DMS79 (cell line): ENCODE data around the gene C8G.

Experiments
- DNase-seq: peaks from one replicate; lab custom pipeline; 2025; lab: John Stamatoyannopoulos, UW

C8G gene

DNA sequence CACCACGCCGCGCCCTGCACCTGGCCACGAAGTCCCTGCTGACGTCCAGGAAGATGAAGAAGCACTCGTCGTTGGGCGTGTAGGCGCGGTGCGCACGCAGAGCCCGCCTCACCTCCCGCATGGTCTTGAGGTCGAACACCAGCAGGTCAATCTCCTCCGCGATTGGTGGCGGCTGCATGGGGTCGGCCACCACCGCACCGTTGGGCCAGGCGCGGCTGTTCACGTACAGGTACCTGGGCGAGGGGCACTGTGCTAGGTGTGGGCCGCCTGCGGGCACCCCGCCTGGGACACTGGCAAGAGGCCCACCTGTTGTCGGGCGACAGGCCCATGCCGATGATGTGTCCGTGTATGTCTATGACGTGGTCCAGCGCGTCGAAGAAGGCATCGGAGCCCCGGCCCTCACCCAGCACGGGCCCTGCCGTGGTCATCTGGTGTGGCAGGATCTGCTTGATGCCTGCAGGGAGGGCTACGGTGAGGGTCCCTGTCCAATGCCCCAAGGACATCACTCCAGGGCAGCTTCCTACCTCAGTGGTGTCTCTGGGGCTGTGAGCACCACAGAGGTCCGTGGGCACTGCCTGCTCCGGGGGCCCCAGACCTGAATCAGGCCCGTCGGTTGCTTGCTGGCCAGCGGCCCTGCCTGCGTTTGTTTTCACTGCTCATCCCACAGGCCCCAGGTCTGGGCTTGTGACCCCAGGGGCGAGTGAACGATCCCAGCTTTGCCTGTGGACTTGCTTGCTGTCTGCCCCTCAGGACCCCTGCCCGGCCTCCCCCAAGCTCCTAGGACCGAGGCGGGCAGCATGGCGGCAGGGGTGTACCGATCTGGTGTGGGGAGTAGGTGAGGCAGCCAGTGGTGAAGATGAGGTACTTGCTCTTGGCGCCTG is 3.6 kb upstream of the C8G start:
- no peak for DNase-seq

DNA sequence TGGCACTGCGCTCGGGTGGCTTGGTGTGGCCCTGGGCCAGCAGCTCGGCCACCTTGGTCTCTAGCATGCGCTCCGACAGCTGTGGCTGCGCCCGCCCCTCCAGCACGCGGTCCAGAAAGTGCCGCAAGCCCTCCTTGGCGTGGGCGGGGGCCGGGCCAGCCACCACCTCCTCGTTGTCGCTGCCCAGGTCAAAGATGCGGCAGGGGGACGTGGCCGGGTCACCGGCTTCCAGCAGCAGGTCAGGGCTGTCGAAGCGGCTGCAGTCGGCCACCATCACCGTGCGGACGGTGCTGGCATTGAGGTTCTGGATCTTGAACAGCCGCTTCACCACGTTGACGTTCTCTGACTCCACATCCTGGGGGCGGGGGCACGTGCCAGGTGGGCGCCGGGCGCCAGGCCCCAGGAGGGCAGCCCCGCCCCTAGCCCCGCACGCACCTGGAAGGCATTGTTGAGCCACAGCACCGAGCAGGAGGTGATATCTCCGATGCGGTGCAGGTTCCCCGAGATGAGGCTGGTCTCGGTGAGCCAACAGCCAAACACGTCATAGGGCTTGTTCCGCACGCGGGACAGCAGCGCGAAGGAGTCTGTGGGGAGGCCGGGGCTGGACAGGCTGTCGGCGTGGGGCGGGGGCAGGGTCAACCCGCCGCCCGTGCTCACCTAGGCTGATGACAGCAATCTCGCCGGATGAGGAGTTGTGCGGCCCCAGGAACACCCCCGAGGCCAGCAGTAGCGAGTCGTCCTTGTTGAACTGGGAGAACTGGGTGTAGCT is 2.7 kb upstream of the C8G start:
- DNase-seq = no peak

DNA sequence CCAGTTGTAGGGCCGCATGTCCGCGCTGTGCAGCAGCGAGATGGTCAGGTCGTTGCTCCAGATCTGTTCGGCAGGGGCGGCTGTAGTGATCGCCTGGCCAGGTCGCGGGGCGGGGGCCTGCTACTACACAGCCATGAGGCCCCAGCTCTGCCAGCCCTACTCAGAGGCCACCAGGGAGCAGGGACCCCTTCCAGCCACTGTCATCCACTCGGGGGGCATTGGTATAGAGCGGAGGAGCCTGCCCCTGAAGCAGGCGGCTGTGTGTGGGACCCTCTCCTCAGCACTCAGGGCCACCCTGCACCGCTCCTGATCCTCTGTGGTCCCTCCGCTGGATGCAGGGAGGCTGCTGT is 2.2 kb upstream of the C8G start:
- DNase-seq = no peak

DNA sequence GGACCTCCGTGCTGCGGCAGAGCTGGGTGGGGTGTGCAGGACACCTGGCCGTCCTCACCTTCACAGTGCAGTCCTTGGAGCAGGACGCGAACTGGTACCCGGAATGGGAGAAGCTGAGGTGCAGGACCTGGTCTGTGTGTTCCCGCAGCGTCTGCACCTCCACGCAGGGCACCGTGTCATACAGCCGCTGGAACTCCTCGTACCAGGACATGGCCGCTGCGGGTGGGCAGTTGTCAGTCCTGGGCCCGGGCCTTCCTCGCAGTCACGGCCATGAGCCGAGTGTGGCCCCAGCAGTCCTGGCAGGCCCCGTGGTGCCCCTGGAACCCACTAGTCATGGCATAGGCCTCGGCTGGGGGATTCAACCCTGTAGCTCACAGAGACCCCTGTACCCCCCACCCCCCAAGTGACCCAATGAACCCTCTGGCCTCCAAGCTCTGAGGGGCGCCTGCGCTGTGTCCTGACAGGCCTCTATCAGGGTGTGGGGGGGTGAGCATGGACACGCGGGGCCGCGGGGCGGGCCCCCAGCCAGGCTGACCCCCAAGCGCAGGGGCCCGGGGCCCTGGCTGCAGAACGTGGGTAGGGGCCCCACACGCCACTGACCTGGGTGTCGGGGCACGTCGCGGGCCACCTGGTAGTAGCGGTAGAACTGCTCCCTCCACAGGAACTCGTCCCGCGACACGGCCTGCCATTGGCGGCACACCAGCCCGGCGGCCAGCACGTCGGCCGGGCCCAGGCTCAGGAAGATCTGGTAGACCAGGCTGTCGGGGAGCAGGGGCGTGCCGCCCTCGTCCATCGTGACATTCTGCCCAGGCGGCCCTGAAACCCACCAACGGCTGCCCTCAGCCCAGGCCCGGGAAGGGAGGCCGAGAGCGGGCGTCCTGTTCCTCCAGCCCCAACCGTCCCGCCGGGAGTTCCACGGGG is 1.5 kb upstream of the C8G start:
- DNase-seq = no peak

DNA sequence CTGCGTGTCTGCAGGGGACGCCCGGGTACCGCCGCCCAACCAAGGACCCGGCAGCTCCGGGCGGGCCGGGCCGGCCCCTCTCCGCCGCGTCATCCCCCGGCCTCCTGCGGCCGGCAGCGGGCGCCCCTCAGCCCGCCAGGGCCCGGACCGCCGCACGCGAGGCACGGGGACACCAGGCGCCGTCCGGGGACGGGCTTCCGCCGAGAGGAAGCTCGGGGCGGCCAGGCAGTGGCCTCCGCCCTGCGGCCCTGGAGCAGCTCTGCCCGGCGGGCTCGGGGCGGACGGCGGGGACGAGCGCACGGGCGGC is 878 bp upstream of the C8G start:
- DNase-seq = no peak

DNA sequence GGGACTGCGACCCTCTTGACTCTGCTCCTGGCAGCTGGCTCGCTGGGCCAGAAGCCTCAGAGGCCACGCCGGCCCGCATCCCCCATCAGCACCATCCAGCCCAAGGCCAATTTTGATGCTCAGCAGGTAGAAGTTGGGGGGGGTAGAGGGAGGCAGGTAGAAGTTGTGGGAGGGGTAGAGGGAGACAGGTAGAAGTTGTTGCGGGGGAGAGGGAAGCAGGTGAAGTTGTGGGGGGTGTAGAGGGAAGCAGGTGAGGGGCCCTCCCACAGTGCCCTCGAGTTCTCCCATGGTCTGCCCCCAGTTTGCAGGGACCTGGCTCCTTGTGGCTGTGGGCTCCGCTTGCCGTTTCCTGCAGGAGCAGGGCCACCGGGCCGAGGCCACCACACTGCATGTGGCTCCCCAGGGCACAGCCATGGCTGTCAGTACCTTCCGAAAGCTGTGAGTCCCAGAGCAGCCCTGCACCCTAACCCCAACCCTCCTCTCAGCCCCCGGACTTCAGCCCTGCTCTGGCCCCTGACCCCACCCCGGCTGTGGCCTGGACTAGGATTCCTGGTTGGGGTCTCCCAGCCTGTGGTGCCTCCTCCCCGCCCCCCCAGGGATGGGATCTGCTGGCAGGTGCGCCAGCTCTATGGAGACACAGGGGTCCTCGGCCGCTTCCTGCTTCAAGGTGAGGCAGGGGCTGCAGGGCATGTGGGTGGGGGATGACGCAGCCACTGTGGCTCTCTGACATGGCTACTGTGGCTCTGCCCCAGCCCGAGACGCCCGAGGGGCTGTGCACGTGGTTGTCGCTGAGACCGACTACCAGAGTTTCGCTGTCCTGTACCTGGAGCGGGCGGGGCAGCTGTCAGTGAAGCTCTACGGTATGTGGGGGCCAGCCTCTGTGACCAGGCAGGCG is 537 bp downstream of the C8G start:
- no peak for DNase-seq

DNA sequence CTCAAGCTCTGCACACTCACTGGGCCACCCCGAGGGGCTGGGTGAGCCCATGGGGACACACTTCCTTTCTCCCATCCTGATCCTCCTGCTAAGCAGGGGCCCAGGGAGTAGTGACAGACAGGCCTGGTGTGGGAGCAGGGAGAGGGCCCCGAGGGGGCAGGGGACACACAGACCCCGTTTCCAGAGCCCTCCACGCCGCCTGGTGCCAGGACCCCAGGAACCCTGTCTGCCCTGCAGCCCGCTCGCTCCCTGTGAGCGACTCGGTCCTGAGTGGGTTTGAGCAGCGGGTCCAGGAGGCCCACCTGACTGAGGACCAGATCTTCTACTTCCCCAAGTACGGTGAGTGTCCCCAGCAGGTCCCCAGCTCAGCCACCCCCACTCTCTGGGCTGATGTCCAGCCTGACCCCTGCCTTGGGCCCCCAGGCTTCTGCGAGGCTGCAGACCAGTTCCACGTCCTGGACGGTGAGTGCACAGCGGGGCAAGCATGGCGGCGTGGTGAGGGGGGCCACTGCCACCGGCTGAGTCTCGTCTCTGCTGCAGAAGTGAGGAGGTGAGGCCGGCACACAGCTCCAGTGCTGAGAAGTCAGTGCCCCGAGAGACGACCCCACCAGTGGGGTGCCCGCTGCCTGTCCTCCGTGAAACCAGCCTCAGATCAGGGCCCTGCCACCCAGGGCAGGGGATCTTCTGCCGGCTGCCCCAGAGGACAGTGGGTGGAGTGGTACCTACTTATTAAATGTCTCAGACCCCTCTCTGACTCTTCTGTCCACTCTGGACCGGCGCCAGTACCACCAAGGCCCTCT is 1.4 kb downstream of the C8G start:
- DNase-seq = no peak

DNA sequence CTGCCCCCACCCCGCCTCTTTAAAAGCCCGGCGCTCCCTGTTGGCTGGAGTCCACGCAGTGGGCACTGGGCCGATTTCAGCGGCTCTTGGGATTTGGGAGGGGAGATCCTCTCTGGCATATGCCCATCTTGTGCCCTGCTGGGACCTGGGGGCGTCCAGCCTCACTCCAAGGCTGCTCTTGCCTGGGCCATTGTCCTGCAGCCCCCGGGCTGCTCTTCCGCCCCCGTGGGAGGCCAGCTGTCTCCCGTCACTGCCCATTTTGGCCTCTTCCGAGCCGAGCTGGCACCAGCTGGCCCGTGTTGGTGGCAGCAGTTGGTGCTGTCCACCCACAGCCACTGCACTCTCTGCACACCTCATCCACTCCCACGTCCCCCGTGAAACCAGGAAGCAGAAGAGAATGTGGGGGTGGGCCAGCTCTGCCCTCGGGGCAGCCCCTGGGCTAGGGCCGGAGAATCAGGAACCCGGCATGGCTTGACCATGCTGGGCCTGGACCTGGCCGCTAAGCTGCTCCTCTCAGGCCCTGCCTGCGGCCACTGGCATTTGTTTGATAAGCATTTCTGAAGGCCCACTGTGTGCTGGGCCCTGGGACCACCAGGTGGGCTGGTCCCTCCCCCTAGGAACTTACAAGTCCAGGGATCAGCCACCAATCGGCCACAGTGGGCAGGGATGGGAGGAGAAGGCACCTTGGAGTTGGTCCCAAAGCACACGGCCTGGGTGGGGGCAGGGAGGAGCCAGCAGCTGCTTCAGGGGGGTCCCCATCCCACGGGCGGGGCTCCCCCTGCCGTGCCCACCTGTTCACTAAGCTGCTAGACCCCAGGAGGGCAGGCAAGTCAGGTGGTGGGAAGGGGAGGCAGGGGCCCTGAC is 2.2 kb downstream of the C8G start:
- DNase-seq = no peak

DNA sequence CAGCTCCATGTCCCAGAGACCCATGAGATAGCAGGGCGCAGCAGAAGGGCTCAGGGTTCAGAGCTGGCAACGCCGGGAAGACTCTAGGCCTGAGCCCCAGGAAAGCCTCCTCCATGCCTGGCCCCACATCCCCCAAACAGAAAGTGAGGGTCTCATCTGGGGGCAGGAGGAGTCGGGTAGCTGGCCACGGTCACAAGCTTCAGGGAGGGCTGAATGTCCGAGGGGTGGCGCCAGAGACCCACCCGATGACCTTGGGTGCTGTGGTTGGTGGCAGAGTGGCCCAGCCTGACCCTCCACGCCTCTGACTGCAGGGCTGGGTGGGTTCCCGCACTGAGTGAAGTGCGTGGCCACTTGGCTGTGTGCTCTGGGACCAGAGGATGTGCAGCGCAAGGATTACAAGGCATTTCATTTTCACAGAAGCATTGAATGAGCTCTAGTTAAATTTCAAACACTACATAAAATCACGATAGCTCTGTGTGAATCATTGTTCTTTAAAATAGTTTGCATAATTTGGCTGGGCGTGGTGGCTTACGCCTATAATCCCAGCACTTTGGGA is 3.0 kb downstream of the C8G start:
- no peak for DNase-seq

DNA sequence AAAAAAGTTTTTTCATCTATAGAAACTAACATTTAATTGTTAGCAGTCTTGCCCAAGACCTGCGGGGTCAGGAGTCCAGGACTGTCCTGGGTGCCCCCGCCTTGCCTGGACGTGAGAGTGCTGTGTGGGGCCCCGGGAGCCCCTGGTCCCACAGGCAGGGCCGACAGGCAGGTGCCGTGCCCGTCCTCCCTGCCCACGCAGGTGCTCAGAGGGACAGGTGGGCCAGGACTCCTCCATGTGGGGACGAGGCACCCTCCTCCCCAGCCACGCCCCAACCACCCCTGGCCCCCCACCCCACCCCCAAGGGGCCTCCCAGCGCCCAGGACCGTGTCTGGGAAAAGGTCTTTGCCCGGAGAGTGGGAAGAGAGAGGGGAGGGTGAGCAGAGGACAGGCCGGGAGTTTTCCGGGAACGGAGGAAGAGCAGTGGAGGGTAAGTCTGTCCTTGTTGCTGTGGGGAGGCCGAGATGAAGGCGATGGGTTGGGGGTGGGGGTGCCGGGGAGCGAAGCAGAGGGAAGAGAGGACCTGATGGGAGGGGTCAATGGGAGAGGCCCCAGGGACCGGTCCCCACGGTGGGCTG is 4.3 kb downstream of the C8G start:
- DNase-seq = no peak

DNA sequence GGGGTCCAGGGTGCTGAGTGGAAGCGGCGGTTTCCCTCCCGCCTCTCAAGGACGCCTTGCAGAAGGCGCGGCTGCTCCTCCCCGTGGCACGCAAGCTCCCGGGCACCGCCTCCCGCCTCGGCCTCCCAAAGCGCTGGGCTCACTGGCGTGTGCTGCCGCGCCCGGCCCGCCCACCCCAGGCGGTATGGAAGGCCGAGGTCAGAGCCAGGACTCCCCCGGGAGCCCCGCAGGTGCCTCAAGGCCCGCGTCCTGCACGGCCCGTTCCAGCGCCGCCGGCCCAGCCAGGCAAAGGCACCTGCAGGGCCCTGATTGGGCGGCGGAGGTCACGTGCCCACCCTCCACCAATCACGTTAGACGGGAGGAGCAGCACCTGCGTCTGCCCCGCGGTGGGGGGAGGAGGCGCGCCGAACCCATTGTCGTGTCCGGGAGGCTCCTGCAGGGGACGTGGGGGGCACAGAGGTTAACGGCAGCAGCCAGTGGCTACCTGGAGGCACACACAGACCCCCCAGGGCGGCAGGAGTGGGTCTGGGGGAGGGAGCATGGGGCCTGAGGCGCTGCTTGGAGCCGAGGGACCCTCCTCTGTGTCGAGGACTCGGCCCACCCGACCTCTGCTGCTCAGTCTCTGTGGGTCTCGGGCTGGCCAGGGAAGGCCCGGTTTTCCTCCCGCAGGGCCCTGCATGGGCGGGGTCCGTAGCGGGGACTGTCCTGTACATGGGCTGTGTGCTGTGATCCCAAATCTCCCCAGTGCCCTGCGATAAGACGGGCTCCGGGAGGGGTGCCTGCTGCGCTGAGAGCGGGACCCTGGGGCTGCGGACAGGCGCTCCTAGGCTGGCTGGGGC is 5.0 kb downstream of the C8G start:
- DNase-seq = peak; percentile 94

DNA sequence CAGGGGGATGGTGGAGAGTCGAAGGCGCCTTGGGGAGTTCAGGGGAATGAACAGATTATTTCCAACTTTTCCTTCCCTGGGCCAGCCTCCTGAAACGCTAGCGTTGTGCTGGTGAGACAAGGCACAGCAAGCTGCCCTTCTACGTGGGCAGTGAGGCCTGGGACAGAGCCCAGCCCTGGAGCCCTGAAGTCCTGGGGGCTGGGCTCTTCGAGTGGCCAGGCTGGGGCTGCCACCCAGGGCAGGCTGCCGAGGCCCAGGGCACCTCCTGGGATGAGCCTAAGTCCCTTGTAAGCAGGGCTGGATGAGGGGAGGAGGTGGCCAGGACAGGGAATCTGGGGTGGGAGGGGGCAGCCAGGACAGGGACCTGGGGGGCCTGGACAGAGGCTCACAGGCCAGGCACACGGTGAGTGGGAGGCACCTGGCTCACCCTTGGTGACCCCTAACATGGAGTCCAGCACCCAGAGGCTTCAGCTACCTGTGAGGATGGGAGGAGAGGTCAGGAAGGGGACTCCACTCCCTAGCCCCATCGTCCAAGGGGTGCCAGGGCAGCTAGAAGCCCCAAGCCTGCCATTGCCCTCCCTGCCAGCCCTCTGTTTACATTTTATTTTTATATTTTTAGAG is 5.7 kb downstream of the C8G start:
- DNase-seq = no peak

DNA sequence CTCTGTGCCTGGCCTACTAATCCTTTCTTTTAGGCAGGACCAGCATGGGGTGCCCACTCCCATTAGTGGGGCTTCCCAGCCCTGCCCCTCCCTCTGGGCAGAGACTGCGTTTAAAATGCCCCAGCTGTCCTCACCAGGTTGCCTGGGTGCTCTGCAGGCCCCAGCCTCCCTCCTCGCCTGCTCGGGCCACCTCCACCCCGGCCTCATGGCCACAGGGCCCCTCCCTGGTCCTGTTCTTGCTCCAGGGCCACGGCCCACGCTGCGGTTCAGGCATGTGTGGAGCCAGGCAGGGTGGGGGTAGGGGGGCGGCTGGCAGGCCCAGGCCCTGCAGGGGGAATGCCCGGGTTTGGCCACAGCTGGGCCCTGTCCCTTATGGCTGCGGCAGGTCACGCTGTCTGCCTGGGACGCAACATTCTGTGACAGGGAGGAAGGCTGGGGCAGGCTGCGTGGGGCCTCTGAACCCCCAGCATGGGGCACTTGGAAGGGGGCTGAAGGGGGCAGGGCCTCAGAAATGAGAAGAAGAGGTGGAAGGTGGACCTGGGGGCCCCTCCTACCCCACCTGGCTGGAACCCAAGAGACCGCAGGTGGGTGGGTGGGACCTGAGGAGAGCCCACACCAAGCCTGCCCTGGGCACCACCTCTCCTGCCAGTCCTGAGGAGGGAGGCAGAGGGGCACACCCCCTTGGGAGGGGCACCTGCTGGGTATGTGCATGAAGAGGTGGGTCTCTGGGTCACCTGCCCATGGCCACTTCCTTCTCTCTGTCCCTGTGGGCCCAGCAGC is 6.7 kb downstream of the C8G start, which contains the start of gene LCN12:
Gene LCN12 (plus strand): TSS at position 733 of the 780 bp plus-strand sequence. CDS start 55 bp downstream, outside the sequence.
- no peak for DNase-seq

DNA sequence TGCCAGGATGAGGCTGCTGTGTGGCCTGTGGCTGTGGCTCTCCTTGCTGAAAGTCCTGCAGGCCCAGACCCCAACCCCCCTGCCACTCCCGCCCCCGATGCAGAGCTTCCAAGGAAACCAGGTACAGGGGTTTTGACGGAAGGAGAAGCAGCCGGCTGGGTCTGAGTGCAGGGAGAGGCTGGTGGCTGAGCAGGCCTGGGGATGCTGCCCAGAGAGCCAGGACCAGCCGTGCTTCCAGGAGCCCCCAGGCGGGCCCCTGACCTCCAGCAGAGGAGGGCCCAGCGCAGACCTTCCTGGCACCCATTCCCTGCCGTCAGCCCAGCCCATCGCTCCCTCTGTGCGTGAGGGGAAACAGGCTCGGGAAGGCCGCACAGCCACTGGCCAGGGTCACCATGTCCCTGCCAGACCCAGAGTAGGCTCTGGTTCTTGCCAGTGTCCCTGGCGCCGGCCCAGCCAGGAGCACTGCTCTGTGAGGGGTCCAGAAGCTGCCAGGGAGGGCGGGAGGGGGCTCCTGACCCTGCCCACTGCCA is 7.3 kb downstream of the C8G start:
- peak; percentile 33 for DNase-seq

DNA sequence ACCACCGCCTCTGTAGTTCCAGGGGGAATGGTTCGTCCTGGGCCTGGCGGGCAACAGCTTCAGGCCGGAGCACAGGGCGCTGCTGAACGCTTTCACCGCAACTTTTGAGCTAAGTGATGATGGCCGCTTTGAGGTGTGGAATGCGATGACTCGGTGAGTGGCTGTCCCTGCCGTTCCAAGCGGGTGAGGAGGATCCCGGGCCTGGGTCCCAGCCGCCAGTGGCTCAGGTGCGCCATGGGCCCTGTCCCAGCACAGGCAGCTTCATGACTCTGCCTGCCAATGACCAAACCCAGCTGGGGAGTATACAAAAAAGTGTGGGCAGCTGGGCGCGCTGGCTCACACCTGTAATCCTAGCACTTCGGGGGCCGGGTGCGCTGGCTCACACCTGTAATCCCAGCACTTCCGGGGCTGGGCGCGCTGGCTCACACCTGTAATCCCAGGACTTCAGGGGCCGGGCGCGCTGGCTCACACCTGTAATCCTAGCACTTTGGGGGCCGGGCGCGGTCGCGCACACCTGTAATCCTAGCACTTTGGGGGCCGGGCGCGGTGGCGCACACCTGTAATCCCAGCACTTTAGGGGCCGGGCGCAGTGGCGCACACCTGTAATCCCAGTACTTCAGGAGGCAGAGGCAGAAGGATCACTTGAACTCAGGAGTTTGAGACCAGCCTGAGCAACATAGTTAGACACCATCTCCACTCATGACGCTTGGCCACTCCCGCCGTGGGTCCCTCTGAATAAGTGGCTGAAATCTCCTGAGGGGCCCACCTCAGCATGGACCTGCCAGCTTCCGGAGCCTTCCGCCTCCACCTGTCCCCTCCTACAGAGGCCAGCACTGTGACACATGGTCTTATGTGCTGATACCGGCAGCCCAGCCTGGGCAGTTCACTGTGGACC is 8.1 kb downstream of the C8G start:
- DNase-seq = no peak
